GM19043 (cell line): ENCODE measurements around the gene LRIG1.
A peak's percentile ranks its signal among the peaks of the same experiment; 100 is the strongest.

Experiments
- ATAC-seq: cut with Tn5 transposase; IDR thresholded peaks from one replicate; pipeline ENCODE4 v1.9.1; 2021; ENCODE audit warnings: low read depth; ENCODE audit not compliant: unreplicated experiment

Gene LRIG1

DNA sequence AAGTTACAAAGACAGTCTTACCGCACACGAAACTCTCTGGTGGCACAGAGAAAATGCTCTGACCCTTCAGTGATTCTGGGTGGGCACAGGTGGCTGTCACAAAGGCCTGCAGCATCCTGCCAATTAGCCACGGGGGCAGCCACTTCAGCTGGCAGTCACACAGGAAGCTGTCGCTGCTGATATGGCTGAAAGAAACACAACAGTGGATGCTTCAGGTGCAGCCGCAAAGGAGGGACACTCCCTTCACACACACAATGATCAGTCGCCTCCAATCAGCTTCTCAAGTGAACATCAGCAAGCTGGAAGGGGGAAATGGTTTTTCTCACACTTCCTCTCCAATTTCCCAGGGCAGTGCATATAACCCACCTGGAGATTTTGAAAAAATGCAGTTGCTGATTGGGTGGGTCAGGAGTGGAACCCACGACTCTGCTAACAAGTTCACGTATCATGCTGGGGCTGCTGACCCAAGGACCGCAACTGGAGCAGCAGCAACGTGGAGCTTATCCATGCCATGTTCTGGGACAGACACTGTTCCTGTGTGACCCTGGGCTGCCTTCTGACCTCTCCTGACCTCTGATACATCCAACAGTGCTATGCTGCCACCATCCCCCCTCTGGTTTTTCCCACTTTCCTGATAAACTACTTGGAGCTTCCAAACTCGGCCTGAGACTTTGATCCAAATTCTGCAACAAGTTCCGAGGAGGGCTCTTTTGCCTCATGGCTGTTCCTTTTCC, 106.6 kb downstream of the LRIG1 start:
- ATAC-seq: peak; percentile 91

DNA sequence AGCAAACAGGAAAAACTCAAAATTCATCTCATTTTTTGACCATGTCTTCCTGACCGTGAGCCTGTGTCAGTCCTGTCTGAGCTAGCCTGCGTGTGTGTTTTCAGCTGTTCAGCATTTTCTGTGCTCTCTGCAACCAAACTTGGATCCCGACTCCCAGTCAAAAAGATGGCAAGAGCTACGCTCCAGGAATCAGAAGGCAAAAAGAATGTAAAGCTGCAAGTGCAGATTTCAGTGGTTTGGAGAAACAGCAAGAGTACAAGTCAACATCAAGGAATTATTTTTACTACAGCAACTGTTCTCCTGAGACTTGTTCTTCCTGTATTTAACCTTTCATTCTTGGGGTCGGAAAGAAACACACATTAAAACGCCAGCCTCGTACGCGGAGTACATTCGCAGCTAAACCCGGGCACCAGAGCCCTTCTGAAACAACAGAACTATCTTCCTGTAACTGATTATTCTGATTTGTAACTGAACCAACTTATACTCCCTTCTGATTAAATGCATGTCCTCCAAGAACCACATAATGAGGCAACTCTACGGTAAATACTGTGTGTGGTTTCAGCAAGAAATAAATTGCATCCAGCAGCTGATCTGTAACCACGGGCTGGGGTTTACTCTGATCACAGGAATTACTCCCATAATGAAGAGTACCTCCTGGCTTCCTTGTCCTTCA, 107.4 kb downstream of the LRIG1 start:
- peak; percentile 16 for ATAC-seq

DNA sequence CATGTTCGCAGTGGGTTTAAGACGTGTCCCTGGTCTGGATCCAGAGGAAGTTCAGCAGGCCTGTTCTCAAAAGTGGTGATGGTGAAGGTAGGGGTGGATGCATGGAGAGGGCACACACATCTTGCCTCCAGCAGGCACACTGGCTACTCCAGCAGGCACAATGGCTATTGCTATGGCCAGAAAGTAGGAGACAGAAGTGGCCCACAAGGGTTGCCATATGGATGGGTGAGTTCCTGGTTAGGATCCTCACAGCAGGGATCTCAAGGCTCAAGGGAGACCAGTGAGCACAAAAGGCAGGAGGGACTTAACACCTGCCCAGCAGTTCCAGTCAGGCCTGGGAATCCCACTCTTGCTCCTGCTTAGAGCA, 107.9 kb downstream of the LRIG1 start:
- ATAC-seq: no peak

DNA sequence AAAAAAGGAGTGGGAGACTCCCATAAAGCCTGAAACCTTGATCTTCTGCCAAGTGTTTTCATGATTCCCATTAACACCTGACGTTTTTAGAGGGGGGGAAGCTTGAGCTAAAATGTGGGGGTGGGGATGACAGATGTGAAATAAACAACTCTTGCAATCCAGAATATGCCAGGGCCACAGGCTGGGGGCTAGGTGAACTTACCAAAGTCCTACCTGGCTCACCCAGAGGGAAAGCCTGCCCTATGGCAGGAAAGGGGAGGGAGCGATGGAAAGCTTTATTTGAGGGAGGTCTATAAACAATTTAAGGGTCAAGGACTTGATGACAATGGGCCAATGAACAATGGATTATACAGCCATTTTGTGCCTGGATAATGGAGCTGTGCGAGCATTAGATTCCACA, 108.3 kb downstream of the LRIG1 start:
- no peak for ATAC-seq

DNA sequence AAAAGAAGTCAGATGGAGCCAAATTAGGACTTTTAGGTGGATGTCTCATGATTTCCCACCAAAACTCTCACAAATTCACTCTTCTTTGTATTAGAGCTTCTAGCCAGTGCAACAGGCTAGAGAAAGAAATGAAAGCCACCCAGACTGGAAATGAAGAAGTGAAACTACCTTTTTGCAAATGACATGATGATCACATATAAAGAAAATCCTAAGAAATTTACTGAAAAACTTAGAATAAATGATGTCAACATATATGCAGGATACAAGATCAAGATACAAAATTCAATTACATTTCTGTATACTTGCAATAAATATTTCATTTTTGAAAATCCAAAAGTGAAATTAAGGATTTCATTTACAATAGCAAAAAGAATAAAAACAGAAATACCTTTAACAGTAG, 110.8 kb downstream of the LRIG1 start:
- peak; percentile 15 for ATAC-seq

DNA sequence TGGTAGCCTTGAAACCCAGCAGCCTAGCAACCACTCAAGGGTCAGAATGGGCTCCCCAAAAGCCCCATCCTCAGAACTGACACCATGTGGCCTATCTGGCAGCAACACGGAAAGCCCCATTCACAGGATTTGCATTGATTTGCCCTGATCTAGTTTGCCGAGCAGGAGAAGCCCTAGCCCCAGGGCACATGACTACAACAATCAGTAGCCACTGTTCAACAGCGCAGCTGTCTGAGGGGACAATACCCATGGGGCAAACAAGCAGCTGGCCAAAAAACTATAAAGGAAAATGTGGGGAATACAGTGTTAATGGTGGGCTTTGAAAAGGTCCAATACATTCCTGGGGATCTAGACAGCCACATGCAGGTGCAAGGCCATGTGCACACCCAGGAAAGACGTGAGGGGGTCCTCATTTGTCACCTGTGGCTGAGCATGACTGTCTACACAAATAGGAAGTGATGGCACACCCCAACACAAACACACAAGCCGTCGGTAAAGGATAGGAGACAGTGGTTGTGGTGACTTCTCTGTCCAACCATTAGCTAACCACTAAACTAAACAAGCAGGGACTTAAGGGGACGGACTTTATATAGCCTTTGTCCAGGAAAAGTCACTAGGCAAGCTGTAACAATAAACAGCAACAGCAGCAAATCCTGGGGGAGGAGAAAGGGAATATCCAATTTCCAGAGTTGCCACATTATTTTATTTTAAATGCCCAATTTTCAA, 113.7 kb downstream of the LRIG1 start:
- peak; percentile 37 for ATAC-seq

DNA sequence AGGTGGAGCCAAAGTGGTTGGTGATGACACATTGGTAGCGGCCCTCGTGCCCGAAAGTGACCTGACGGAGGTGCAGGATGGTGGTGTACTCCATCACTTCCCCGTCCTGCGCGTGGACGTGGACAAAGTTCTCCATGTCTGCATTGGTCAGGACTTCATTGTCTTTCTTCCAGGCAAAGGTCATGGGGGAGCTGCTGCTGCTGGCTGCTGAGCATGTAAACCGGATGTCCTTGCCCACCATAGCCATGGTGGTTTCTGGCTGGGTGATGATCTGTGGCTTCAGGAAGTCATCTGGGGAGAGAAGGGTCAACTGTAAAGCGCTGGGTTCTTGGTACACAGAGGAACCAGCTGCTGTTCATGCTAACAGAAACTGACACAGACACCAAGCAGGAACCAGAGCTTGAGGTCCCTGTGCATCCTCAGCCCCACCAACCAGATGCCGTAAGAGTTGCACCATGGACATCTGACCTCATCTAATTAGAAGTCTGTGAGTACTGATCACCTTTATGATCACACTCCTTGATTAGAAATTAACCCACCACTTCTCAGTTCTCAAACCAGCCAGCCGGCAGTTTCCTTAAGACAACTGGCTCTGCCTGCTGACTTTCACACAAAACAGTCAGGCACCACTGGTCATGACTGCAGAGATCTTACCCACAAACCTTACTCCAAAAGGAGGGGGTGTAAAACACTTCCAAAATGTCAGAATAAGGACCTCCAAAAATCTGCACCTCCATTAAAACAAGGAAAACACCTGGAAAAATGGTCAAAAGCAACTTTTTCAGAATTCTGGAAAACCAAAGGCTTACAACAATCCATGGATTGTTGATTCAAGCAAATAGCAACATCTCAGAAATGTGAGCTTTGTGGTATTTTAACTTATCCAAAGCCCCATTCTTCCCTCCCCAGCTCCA, 114.6 kb downstream of the LRIG1 start:
- peak; percentile 80 for ATAC-seq

DNA sequence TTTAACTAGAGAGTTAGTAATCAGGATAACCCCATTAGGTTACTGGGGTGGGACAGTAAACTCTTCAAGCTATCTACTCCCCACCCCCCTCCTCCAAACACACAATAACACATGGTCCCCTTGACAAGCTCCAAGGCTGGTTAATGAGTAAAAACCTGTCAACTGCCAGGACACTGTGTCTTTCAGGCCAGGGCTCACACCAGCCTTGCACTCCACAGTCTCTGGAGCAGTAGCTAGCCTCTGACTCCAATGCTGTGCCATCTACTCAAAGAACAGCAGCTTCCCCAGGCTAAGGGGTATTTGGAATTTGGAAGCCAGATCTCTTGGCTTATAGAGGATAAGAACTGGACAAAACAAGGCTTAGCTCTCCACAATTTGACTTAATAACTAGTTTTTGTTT, 115.8 kb downstream of the LRIG1 start:
- no peak for ATAC-seq

DNA sequence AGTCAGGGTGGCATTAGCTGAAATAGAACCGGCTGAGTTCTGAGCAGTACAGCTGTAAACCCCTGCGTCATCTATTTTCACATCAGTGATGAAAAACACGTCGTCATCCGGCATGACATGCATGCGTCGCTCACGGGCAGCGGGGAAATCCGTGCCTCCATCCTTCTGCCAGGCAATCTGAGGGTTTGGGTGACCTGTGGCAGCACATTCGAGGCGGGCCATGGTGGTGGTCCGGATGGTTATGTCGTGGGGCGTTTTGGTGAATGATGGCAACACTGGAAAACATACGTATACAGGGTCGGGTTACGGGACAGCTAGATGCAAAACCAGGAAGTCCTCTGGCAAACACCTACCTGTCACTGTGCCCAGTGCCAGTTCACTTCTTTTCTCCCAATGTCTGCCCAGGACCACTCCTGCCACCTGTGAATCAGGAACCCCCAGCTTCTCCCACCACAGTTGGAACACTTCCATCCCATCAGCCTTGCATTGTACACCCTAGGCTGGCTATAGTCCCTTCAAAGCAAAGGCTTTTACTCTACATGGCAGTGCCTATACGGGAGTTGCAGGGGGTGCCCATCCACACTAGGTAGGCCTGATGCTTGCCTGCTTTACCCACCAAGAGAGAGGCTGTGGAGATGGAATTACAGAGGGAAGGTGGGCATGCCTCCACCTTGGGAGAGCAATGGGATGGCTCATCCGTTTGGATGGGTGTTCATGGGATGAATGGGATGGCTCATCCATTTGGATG, 116.7 kb downstream of the LRIG1 start:
- no peak for ATAC-seq

DNA sequence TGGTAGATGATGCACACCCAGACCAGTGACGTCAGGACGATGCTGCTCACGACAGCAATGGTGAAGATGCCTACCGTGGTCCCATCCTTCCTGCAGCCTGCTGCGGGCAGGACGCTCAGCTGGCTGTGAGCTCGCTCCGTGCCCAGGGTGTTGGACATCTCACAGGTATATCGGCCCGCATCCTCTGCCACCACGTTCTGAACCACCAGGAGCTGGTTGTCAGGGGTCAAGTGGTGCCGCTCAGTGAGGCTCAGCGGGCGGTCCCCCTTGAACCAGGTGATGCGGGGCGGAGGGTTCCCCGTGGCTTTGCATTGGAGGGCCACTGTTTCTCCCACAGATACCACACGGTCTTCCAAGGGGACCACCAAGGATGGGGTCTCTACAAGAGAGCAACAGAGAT, 117.8 kb downstream of the LRIG1 start:
- ATAC-seq: no peak

DNA sequence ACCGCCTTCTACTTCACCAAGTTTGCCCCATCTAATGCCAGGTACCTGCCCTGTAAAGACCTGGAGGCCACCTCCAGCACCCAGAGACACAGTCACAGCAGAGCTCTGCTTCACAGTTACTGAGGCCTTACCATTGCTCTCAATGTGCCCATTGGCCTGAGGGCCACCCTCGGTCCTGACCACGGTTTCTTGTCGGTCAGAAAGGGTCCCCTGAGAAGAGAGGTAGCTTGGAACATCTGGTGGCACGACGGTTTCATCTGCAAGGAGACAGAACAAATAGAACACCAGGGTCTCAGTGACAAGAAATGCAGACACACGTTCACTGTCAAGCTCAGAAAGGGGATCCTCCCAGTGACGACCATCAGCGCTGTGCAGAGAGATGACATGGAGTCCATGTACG, 118.7 kb downstream of the LRIG1 start:
- no peak for ATAC-seq

DNA sequence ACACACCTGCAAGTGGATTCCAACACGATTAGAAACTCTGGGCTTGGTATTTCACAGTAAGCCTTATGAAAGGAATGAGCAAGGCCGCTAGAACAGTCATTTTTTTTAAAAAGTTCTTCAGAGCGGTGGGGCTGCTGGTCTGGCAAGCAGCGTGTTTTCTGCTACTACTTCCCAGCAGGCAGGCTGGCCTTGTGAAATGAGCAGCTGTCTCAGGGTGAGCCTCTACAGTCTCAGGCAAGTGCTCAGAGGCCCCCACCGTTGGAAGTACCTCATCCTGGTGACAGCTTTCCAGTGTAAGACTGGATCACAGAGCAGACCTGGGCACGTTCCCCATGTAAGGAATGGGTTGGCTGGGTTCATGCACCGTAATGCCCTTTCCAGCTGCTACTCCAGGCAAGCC, 119.2 kb downstream of the LRIG1 start:
- ATAC-seq: no peak

DNA sequence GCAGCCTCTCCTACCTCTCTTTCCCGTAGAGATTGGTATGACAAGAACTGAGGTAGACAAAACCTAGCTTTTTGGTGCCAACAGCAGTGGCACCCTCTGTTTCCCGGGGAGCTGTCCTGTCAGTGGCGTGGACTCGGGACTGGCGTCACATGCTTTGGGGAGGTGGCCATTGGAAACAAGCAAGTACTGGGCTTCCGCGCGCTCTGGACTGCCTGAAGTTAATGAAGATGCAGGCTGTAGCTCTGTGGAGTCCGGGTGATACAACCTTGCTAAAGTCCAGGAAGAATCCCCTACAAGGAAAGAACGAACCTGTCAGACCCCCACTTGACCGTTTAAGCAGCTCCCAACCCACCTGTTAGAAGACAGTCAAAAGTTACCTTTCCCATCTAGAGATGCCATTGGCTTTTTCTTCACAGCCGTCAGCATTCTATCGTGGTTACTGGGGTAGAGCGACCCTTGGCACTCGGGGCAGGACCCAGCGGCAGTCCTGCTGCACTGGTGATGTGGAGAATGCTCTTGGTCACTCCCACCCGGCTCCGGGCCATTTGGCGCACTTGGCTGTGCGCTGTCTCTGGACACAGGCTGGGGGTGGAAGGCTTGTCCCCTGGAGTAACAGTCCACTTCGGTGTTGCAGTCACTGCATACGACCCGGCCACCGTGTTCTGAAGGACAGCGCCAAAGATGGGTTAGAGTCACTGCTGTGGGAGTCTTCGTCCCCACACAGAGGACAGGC, 120.5 kb downstream of the LRIG1 start:
- ATAC-seq: no peak

DNA sequence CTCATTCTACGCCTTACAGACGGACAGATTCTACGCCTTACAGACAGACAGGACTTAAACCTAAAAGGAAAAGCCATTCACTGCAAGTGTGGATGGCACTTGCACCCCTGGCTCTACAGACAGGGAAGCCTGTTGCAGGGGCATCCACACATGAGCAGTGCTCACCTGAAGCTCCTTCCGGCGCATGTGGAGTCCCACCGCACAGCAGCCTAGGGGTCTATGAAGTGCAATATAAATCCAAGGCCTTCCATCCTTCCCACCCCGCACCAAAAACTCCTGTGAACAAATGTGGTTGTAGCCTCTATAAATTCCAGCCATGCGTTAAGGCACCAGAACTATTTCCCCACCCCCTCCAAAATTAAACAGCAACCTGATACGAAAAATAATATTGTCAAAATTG, 121.3 kb downstream of the LRIG1 start:
- no peak for ATAC-seq

DNA sequence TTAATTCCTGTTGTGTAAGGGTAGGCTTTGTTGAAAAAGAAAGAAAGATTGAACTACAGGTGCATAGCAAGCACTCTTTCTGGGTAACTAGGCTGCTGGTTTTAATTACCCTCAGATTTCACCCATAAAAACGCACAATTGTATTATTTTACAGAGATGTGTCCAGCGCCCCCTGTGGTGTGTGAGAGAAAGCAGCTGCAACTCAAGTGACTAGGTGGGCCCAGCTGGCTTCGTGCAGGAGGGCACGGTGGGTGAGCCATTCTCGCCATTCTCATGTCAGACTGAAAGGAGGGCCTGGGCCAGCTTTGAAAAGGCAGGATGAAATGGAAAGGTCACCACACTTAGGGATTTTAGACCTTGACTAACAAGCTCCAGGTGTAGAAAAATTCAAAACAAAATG, 122.6 kb downstream of the LRIG1 start:
- ATAC-seq: no peak

DNA sequence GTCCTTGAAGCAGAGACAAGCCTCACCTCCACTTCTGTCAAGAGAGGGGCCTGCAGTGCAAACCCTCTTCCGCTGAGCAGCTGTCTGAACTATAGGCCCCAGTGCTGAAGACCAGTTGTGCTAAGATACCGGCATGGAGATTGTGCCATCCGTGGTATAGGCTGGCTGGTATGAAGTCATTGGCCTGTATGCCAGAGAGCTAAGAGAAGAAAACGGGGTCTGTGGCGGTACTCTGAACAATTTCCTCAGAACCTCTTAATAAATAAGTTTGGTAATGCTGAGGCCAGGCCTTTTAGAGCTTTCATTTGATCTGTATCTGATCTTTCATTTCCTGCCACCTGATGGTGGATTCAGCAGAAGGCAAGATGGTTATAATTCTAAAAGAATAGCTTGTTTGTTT, 123.0 kb downstream of the LRIG1 start:
- no peak for ATAC-seq

DNA sequence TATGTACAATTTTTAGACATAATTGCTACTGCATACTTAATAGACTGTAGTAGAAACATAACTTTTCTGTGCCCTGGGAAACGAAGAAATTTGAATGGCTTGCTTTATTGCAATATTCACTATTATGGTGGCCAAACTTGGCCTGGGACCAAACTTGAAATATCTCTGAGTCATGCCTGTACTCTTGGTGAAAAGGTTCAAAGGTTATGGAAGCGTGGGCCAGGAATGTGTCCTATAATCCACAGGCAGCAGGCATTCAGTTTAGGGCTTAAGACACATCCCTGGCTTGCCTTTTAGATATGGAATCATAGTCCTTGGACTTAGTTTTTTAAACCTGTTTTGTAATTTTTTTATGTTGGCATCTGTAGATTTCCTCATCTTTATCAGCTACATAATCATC, 124.3 kb downstream of the LRIG1 start:
- no peak for ATAC-seq

DNA sequence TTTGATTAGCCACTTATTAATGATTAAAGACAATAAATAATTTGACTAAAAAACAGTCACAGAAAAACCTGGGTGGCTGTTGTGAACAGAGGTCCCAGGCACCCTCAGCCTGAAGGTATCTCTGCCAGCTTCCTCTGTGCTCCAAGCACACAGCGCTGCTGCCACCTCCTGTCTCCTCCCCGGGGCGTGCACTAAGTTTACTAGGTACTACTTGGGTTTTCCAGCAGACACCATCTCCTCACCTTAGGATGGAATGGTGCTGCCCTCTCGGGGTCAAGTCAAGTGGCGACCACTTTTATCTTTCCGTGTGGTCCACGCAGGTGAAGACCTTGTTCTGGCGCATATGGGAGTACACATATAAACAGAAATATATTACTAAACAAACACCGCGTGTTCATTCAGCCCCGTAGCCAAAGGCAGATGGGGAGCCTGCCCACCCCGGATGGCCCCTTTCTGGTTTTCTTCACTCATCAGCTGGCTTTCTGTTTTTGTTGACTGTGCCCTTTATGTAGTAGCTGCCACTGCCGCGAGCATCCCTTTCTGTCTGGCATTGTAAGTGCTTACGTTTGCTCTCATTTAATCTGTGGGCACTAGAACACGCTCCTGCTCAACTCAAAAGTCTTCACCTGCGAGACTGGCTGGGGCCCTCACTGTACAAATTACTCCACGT, 128.0 kb downstream of the LRIG1 start:
- no peak for ATAC-seq

DNA sequence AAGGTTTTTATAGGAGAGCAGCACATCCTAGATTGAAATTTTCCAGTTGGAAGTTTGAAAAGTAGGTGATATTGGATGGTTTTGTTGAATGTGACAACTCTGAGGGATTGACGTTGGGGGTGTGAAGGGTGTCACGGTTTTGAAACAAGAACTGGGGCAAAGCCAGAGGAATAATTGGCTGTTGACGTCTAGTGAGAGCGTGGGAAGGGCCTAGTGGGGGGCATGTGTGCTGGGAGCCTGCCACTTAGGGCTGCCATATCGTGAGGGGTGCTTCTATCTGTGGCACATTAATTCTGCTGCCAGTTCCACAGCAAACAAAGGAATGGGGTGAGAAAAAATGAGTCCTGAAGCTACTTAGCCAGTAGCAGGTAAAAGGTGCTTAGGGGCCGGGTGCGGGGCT, 129.4 kb downstream of the LRIG1 start:
- no peak for ATAC-seq
